ENCODE results near the gene MYL12B.

Gene MYL12B

DNA sequence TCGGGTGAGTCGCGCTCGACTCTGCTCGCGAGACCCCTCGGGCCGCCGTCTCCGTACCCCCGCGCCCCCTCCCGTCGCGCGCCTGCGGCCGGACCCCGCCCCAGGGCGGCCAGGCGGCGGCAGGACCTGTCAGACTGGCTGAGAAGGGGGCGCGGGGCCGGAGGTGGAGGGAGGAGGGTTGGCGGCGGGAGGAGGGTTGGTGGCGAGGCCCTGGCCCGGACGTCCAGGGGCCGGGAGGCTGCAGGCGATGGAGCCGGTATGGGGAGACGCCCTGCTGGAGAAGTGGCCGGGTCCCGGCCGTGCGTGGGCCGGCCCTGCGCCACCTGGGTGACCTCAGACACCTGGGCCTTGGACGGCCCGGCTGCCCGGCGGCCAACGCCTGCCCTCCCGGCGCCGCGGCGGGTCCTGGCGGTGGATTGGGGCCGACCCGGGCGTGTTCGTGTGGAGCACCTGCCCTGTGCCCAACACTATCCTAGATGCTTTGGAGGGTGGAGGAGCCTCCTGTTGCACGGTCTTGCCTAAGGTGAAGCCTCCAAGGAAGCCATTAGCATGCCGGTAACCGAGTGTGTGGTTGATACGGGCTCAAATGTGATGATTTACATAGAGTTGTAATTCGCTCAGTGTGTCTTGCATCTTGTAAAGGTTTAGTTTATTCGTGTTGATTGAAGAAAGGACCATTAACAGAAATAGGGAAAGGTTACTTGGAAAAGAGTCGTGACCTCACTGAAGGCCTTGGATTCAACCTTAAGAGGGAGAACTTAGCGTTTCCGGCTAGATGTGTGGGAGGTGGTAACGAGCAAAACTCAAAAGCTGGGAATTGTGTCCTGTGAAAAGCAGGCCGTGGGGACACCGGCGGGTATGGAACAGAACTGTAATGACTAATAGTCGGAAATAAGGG is 550 bp downstream of the MYL12B start:
- DNase-seq (ENCODE audit: low read depth), result no peak
- H3K4me3 ChIP-seq (ENCODE audit: low read length), result peak overlapping the region; percentile 94
- TF ChIP-seq, protein P1, sequence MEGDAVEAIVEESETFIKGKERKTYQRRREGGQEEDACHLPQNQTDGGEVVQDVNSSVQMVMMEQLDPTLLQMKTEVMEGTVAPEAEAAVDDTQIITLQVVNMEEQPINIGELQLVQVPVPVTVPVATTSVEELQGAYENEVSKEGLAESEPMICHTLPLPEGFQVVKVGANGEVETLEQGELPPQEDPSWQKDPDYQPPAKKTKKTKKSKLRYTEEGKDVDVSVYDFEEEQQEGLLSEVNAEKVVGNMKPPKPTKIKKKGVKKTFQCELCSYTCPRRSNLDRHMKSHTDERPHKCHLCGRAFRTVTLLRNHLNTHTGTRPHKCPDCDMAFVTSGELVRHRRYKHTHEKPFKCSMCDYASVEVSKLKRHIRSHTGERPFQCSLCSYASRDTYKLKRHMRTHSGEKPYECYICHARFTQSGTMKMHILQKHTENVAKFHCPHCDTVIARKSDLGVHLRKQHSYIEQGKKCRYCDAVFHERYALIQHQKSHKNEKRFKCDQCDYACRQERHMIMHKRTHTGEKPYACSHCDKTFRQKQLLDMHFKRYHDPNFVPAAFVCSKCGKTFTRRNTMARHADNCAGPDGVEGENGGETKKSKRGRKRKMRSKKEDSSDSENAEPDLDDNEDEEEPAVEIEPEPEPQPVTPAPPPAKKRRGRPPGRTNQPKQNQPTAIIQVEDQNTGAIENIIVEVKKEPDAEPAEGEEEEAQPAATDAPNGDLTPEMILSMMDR (conservative IDR thresholded peaks at IDR 0.05; ENCODE audit: low read depth, low read length), result no peak

- TF ChIP-seq, protein P1 (conservative IDR thresholded peaks at IDR 0.05; ENCODE audit: low read depth, low read length), result no peak
- H3K4me3 ChIP-seq (ENCODE audit: low read length), result peak overlapping the region; percentile 94
- no peak for DNase-seq (ENCODE audit: low read depth)
Measured at GRCh38 chr18:3263132-3263700, 1.3 kb downstream of the MYL12B start.

DNA sequence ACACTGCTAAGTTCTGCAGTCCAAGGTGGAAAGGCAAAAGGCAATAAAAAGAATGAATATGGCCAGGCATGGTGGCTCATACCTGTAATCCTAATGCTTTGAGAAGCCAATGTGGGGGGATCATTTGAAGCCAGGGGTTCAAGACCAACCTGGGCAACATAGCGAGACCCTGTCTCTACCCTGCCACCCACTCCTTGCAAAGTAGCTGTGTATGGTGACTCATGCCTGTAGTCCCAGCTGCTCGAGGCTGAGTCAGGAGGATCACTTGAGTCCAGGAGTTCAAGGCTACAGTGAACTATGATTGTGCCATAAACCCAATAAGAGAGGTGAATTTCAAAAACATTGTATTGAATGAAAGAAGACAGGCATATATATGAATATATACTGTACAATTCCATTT is 2.4 kb downstream of the MYL12B start:
- H3K4me3 ChIP-seq (ENCODE audit: low read length), result peak overlapping the region; percentile 94
- DNase-seq (ENCODE audit: low read depth), result no peak
- TF ChIP-seq, protein P1 (conservative IDR thresholded peaks at IDR 0.05; ENCODE audit: low read depth, low read length), result no peak

GRCh38 chr18:3265564-3266033 is 3.7 kb downstream of the MYL12B start:
- DNase-seq (ENCODE audit: low read depth), result no peak
- TF ChIP-seq, protein P1 (conservative IDR thresholded peaks at IDR 0.05; ENCODE audit: low read depth, low read length), result no peak
- peak overlapping the region; percentile 19 for H3K4me3 ChIP-seq (ENCODE audit: low read length)

DNA sequence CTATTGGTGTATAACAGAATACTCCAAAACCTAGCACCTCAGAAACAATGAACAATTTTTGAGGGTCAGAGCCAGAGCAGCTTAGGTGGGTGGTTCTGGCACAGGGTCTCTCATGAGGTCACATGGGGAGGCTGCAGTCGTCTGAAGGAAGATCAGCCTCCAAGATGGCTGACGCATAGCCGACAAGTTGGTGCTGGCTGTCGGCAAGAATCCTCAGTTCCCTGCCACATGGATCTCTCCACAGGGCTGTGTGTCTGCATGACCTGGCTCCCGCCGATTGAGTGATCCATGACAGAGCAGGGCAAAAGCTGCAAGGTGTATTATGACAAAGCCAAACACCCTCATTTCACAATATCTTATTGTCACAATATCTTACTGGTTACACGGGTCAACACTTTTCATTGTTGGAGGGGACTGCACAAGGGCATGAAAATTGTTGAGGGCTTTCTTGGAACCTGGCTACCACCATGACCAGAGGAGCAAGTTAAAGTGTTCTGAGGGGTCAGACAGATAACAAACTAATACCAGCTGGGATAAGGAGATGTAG is 4.2 kb downstream of the MYL12B start:
- no peak overlapping the region for H3K4me3 ChIP-seq (ENCODE audit: low read length)
- DNase-seq (ENCODE audit: low read depth), result no peak
- TF ChIP-seq, protein P1 (conservative IDR thresholded peaks at IDR 0.05; ENCODE audit: low read depth, low read length), result no peak

GRCh38 chr18:3268306-3268705 is 6.4 kb downstream of the MYL12B start:
- no peak overlapping the region for H3K4me3 ChIP-seq (ENCODE audit: low read length)
- DNase-seq (ENCODE audit: low read depth), result no peak
- TF ChIP-seq, protein P1 (conservative IDR thresholded peaks at IDR 0.05; ENCODE audit: low read depth, low read length), result no peak
